ENCODE results near the gene COL15A1.

Gene COL15A1

DNA sequence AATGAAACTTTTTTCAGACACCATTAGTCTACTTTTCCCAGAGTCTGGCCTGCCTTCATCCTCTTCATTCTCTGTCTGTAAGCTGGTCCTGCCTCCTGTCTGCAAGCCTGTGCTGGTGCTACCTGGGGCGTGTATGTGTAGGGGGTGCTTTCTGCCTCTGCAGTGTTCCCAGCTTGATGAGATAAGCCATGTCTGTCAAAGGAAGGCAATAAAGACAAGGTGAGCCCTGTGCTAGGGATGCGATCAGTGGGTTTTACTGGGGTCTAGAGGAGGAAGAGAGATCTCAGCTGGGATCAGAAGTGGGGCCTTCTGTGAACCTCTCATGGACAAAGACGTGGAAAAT lies 83.2 kb downstream of the COL15A1 start:
- no peak overlapping the region for H3K4me3 ChIP-seq (replicated peaks; ENCODE audit: insufficient read depth, low read length)
- no peak for DNase-seq (ENCODE audit: low read depth in 1 of 2, low spot score in 1 of 2)
- no peak overlapping the region for H3K27ac ChIP-seq (replicated peaks)
- no peaks in the 10 kb centered on the region for H3K27me3 ChIP-seq (ENCODE audit: insufficient read depth, poor library complexity, severe bottlenecking)
- TF ChIP-seq REST (IDR thresholded peaks at IDR 0.05; ENCODE audit: insufficient replicate concordance, low read depth), result no peak
- TF ChIP-seq POLR2AphosphoS5 (IDR thresholded peaks at IDR 0.05; ENCODE audit: low read depth), result no peak
- TF ChIP-seq SPI1 (IDR thresholded peaks at IDR 0.05; ENCODE audit: borderline replicate concordance, low read depth), result no peak
- TF ChIP-seq GABPA (IDR thresholded peaks at IDR 0.05; ENCODE audit: low read depth), result no peak
- TF ChIP-seq CTCF (IDR thresholded peaks at IDR 0.05; ENCODE audit: insufficient read depth, low read length), result no peak

GRCh38 chr9:99027443-99027842 lies 83.7 kb downstream of the COL15A1 start:
- Histone ChIP-seq H3K27ac (replicated peaks) (no peak overlapping the region), H3K27me3 (ENCODE audit: insufficient read depth, poor library complexity, severe bottlenecking) (no peaks in the 10 kb centered on the region), H3K4me3 (replicated peaks; ENCODE audit: insufficient read depth, low read length) (no peak overlapping the region)
- TF ChIP-seq CTCF (IDR thresholded peaks at IDR 0.05; ENCODE audit: insufficient read depth, low read length), result no peak
- TF ChIP-seq POLR2AphosphoS5 (IDR thresholded peaks at IDR 0.05; ENCODE audit: low read depth), result no peak
- TF ChIP-seq GABPA (IDR thresholded peaks at IDR 0.05; ENCODE audit: low read depth), result no peak
- no peak for TF ChIP-seq SPI1 (IDR thresholded peaks at IDR 0.05; ENCODE audit: borderline replicate concordance, low read depth)
- TF ChIP-seq REST (IDR thresholded peaks at IDR 0.05; ENCODE audit: insufficient replicate concordance, low read depth), result no peak
- no peak for DNase-seq (ENCODE audit: low read depth in 1 of 2, low spot score in 1 of 2)

DNA sequence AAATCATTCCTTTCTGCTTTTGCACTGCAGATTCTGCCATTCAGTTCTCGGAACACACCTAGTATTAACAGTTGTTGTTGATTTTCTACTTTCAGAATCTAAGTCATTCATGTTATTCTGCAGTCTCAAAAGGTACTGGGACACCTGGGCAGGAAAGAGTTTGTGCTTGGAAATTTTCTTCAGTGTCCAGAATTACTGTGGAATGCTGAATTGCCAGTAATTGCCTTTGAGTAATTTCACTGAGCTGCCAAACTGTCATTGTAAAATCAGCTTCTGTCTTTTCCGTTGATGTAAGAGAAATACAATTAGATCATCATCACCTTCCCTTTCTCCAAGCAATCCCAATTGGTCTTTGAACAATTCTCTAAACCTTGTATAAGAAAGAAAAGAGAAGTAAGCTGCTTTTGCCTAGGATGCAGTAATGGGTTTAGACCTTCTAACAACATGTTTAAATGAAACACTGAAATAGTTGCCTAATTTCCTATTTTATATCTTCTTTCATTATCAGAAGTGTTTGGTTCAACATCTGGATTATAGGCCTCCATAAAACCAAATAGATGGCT lies 85.5 kb downstream of the COL15A1 start:
- H3K27ac ChIP-seq (replicated peaks), result no peak overlapping the region
- no peak for DNase-seq (ENCODE audit: low read depth in 1 of 2, low spot score in 1 of 2)
- no peak overlapping the region for H3K4me3 ChIP-seq (replicated peaks; ENCODE audit: insufficient read depth, low read length)
- TF ChIP-seq GABPA (IDR thresholded peaks at IDR 0.05; ENCODE audit: low read depth) (no peak), REST (IDR thresholded peaks at IDR 0.05; ENCODE audit: insufficient replicate concordance, low read depth) (no peak), SPI1 (IDR thresholded peaks at IDR 0.05; ENCODE audit: borderline replicate concordance, low read depth) (no peak), POLR2AphosphoS5 (IDR thresholded peaks at IDR 0.05; ENCODE audit: low read depth) (no peak), CTCF (IDR thresholded peaks at IDR 0.05; ENCODE audit: insufficient read depth, low read length) (no peak)
- H3K27me3 ChIP-seq (ENCODE audit: insufficient read depth, poor library complexity, severe bottlenecking), result no peaks in the 10 kb centered on the region
